Umbilical cord (tissue), 2 donors: ENCODE results near the gene CBLC. TPM values are rescaled to one million over a fixed set of nuclear protein-coding genes. Genes with fewer than 3 reads are reported as not detected.
"Not testable (repeated sequence)": the region's sequence is repeated elsewhere in the genome, so short reads cannot be mapped to it uniquely, and the experiment has no call there.

Experiments used
- DNase-seq: peaks from one replicate; pipeline ENCODE4 v3.0.0-alpha.2; 2015; ENCODE audit warnings: low spot score
- total RNA-seq: library from RNA; depleted of rRNA; stranded (reverse); fragments of >200 nt; gene quantifications from one replicate; pipeline ENCODE4 v1.2.3, GENCODE V29; 2014; ENCODE audit warnings: low replicate concordance; ENCODE audit not compliant: insufficient read depth

The CBLC gene
- total RNA-seq, 1 donor from 2014 or later: 4.1 TPM

DNA sequence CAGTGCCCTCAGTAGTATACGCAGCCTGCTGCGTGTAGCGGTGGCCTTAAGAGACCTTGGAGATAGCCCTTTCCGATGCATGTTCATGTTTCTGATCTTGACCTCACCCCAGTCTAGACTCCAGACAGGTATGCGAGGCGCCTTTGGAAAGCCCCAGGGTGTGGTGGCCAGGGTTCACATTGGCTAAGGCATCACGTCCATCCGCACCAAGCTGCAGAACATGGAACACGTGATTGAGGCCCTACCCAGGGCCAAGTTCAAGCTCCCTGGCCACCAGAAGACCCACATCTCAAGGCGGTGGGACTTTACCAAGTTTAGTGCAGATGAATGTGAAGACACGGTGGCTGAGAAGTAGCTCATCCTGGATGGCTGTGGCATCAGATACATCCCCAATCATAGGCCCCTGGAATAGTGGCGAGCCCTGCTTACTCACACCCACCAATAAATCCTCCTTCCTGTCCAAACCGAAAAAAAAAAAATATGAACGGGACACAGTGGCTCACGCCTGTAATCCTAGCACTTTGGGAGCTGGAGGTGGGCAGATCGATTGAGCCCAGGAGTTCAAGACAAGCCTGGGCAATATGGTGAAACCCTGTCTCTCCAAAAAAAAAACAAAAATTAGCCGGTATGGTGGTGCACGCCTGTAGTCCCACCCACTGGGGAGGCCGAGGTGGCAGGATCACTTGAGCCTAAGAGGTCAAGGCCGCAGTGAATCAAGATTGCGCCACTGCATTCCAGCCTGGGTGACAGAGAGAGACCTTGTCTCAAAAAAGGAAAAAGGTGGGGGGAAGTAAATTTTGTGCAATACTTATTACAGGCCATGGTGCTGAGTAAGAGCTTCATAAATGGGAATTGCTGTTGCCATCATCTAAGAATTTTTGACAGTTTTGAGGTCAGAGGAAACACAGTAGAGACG lies 12.4 kb upstream of the CBLC start:
- no peak for DNase-seq

DNA sequence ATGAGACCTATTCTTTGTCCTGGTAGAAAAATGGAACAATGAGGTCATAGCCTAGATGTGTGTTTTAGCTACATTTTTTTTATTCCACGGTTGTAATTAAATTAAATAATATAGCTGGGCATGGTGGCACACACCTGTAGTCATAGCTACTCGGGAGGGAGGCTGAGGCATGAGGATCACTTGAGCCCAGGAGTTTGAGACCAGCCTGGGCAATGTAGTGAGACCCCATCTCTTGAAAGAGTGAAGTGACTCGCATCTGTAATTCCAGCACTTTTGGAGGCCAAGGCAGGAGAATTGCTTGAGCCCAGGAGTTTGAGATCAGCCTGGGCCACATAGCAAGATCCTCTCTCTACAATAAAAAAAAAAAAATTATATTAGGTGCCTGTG lies 11.7 kb upstream of the CBLC start:
- no peak for DNase-seq

DNA sequence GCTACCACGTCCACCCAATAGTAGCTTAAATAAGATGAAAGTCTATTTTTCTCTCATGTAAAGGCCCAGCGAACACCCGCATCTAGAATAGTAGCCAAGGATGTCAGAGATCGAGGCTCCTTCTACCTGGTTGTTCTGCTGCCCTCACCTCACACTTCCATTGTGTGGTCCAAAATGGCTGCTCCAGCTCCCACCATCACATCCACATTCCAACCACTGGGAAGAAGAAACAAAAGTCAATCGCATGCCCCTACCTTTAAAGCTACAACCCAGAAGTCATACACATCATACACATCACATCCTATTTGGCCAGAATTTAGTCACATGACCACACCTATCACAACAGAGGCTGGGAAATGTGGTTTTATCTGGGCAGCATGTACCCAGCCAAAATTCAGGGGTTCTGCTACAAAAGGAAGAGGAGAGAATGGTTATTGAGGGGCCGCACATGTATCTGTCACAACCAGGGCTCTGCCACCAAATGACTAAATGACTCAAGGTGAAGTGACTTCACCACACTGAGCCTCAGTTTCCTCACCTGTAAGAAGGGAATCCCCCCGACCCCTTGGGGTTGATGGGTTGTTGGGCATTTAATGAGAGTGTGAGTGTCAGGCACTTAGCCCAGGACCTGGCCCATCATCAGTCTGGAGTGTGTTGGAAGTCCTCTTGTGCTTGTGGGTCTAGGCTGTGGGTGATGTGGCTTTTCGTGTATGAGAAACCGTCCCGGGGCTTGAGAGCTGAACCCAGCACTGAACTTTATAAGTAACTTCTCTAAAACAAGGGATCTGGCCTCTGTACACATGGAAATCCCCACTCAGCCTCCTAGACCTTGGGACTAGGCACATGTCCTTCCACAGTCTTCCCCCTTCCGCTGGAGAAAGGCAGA lies 10.2 kb upstream of the CBLC start:
- DNase-seq: no peak

DNA sequence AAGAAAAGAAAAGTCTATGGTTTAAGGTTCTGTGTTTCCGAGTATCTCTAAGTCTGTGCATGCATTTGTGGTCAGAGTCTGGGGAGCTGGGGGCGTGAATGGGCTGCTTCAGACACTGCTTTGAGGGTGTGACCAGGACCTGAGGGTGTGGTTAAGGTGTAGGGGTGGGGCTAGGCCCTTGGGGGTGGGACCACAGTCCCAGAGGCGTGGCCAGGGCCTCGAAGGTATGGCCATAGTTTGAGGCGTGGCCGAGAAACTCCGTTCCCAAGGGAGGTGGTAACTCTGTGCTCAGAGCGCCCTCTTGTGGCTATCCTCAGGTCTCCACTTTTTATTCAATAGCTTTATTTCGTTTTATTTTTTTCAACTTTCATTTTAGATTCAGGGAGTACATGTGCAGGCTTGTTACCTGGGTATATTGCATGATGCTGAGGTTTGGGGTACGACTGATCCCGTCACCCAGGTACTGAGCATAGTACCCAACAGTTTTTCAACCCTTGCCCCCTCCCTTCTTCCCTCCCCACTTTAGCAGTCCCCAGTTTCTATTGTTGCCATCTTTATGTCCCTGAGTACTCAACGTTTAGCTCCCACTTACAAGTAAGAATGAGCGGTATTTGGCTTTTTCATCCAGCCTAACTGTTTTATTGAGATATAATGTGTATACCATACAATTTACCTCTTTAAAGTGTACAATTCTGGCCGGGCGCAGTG lies 7.0 kb upstream of the CBLC start:
- peak; percentile 88 for DNase-seq

DNA sequence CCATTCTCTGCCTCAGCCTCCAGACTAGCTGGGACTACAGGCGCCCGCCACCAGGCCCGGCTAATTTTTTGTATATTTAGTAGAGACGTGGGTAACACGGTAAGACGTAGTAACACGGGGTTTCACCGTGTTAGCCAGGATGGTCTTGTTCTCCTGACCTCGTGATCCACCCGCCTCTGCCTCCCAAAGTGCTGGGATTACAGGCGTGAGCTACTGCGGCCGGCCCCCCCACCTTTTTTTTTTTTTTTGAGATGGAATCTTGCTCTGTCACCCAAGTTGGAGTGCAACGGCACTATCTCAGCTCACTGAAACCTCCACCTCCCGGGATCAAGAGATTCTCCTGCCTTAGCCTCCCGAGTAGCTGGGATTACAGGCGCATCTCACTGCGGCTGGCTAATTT lies 5.5 kb upstream of the CBLC start:
- DNase-seq: not testable (repeated sequence)

DNA sequence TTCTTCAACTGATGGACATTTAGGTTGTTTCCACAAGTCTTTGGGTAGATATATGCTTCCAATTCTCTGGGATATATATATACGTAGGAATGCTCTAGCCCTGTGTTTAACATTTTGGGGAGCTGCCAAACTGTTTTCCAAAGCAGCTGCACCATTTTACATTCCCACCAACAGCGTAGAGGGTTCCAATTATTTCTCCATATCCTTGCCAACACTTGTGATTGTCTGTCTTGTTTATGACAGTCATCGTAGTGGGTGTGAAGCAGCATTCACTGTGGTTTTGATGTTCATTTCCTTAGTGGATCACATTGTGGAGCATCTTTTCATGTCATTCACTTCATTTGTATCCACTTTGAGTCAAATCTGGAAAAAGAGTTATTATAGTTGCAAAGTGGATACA lies 4.7 kb upstream of the CBLC start:
- DNase-seq: no peak

DNA sequence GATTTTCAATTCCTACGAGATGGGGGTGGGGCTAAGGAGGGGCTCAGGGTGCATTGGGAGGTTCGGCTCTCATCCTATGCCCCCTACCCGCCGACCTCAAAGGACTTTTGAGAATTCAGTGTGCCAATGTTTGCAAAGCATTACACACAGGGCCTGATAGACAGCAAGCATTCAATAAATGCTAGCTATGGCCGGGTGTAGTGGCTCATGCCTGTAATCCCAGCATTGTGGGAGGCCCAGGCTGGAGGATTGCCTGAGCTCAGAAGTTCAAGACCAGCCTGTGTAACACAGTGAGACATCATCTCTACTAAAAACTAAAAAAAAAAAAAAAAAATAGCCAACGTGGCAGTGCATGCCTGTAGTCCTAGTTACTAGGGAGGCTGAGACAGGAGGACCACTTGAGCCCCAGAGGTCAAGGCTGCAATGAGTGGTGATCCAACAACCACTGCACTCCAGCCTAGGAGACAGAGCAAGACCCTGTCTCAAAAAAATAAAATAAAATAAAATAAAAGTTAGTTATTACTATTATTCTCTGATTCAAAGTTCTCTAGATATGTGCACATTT lies 1.9 kb upstream of the CBLC start:
- no peak for DNase-seq

DNA sequence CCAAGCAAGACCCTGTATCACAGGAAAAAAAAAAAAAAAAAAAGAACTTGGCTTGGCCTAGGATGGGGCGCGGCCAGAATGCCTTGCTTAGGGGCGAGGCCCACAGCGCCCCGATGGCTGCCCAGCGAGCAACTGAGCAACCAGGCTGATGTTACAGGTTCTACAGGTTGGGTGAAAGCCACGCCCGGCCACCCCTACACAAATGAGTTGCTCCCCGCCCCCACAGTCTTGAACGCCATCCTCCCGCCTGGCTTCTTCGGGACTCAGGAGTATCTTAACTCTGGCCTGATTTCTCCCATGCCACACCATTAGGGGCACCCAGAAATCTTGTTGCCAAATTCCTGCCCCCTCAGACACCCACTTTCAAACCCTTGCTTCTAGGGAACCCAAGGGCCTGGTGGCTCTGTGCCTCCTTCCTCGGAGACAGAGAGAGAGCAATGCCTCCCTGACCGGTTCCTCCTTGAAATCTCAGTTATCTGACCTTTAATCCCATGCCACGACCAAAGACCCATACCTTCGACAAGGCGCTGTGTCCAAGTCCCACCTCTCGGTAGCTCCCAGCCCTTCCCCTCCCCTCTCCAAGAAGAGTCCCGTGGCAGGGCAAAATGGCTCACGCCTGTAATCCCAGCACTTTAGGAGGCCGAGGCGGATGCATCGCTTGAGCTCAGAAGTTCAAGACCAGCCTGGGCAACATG lies 1.1 kb upstream of the CBLC start:
- peak; percentile 69 for DNase-seq

DNA sequence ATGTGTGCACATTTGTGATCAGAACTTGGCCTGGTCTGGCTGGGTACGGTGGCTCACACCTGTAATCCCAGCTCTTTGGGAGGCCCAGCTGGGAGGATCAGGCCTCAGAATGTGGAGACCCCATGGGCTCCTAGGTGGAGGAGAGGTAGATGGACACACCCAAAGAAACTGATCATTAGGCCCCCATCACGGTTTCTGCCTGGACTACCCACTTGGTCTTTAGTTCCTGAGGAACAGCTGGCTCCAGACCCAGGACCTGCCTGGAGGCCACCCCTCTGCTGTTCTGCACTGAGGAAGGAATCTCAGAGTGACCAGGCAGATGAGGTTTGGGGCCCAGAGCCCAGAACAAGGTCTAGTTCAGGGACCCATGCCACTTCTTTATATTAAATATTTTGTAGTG lies 1.5 kb downstream of the CBLC start:
- DNase-seq: no peak

DNA sequence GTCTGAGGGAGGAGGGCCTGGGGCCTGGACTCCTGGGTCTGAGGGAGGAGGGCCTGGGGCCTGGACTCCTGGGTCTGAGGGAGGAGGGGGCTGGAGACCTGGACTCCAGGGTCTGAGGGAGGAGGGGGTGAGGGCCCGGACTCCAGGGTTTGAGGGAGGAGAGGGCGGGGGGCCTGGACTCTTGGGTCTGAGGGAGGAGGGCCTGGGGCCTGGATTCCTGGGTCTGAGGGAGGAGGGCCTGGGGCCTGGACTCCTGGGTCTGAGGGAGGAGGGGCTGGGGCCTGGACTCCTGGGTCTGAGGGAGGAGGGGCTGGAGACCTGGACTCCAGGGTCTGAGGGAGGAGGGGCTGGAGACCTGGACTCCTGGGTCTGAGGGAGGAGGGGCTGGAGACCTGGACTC lies 4.0 kb downstream of the CBLC start:
- not testable (repeated sequence) for DNase-seq

DNA sequence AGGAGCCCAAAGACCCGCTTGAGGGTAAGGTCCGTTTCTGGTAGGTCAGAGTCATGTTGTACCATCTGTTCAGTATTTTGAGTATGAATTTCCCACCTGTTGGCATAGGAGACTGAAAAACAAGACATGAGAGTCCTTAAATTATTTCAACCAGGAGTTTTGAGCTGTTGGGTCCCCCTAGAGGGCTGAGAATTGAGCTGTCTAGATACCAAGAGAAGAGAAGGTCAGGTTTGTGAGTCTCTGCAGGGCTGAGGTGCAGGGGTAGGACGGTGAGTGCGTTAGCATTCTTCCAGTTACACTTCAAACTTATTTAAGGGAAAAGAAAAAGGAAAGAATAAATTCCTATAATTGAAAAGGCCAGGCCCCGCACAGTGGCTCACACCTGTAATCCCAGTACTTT lies 5.0 kb downstream of the CBLC start:
- DNase-seq: no peak

DNA sequence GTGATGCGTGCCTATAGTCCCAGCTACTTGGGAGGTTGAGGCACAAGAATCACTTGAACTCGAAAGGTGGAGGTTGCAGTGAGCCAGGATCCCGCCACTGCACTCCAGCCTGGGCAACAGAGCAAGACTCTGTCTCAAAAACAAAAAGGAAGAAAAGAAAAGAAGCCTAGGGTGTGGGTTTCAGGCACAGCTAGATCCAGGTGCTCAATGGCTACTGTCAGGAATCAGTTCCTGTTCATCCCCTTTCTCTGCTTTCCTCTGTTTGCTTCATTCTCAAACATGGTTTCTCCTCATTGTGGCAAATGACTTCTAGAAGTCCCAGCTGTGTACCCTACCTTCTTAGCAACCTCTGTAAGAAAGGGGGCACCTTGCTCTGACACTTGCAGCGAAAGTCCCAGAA lies 5.9 kb downstream of the CBLC start:
- no peak for DNase-seq

DNA sequence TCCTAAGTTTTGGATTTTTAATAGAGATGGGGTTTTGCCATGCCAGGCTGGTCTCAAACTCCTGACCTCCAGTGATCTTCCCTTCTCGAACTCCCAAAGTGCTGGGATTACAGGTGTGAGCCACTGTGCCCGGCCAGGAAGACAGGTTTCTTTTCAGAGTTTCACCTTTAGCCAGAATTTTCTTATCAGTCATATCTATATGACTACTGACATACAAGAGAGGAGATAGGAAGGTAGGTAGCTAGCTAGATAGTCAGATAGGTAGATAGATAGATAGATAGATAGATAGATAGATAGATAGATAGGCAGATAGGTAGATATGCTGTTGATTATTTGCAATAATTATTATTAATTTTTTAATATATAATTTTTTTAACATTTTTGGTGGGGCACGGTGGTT lies 7.6 kb downstream of the CBLC start:
- DNase-seq: no peak

DNA sequence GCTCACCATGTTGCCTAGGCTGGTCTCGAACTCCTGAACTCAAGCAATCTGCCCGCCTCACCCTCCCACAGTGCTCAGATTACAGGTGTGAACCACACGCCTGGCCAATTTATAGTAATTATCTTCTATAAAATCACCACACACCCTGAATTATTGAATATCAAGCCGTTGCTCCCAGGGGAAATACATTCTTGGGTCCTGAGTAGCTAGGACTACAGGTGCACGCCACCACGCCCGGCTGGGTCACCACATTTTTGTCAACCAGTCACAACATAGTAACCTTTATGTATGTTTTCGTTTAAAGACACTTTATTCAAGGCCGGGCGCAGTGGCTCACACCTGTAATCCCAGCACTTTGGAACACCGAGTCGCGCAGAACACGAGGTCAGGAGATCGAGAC lies 8.3 kb downstream of the CBLC start:
- DNase-seq: no peak

DNA sequence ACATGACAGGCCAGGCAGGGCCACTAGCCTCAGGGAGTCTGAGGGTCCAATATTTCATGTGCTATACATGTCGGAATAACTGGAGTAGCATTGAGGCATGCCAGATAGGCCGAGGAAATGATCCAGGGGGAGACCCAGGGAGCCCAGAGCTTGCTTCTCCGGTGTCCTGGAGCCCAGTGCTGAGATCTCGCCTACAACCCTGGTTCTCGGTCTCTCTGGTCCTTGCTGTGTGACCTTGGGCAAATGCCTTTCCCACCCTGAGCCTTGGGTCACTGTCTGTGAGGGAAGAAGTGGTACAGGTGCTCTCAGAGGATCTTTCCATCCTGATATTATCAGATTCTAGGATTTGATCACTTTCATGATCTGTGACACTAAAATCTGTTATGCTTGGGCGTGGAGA lies 11.3 kb downstream of the CBLC start:
- no peak for DNase-seq

DNA sequence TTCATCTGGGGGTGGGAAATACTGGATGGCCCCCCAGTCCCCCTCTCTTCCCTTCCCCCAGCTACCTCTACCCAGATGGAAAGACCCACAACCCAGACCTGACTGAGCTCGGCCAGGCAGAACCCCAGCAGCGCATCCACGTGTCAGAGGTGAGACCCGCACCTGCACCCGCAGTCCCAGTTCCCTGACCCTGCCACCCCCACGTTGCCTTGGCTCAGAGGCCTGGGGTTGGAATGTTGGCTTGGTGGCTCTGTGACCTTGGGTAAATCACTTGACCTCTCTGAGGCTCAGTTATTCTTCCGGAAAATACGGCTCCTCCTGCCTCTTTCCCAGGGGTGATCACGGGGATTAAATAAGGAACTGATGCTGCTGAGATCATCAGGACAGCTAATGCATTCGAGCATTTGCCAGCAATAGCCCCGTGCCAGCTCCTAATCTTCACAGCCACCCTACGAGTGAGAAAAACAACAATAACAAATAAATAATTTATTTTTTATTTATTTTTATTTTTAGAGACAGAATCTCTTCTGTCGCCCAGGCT lies 12.3 kb downstream of the CBLC start:
- no peak for DNase-seq

DNA sequence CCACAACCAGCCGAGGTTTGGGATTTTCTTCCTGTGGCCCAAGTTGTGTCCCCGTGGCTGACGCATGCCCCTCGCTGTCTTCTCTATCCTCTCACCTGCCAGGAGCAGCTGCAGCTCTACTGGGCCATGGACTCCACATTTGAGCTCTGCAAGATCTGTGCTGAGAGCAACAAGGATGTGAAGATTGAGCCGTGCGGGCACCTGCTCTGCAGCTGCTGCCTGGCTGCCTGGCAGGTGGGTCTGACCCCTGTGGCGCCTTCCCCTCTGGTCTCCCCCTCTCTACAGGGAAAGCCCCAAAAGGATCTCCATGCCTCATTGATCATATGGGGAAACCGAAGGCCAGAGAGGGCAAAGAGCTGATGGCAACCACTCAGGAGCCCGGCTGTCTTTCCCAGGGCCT lies 14.6 kb downstream of the CBLC start:
- no peak for DNase-seq

DNA sequence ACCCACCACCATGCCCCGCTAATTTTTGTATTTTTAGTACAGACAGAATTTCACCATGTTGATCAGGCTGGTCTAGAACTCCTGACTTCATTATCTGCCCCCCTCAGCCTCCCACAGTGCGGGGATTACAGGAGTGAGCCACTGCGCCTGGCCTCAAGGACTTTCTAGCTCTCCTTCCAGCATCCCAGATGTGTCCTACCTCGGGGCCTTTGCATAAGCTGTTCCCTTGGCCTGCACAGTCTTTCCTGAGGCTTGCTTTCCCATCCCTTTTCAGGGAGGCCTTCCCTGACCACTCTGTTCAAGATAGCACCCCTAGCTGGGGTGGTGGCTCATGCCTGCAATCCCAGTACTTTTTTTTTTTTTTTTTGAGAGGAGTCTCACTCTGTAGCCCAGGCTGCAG lies 16.9 kb downstream of the CBLC start:
- DNase-seq: no peak

DNA sequence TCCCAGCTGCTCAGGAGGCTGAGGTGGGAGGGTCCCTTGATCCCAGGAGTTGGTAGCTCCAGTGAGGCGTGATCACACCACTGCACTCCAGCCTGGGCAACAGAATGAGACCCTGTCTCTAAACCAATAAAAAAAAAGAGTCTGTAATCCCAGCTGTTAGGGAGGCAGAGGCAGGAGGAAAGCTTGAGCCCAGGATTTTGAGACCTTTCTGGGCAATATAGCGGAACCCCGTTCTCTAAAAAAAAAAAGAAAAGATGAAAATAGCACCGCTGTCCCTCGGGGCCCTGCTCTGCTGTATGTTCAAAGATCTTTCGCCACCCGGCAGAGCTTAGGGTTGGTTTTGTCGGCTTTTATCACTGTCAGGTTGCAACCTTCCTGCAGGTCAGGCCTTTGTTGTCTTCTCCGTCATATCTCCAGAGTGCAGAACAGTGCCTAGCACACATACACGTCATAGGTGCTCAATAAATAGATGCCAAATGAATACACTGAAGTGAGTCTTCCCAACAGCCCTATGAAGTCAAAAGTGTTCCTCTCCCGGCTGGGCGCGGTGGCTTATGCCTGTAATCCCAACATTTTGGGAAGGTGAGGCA lies 17.8 kb downstream of the CBLC start:
- DNase-seq: no peak

DNA sequence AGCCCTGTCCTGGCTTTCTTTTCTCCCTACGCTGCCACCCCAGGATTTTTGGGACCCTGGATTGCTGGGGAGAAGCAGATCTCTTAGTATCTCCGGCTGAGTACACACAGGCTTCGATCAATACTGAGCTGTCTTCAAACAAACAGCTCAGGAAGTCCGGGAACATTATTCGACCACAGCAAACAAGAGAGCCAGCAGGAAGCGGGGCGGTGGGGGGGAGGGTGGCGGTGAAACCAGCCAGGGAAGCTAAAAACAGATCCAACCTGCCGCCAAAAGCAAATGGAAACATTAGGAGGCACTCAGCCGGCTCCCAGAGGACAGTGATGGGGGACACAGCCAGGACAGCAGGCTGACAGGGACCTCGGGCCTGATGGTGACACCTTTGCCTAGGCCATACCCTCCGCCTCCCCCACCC lies 19.0 kb downstream of the CBLC start:
- no peak for DNase-seq
